LoVo (cell line): ENCODE results near the gene ENKUR.
A peak's percentile ranks its signal among the peaks of the same experiment; 100 is the strongest.
"Not testable (repeated sequence)": the region's sequence is repeated elsewhere in the genome, so short reads cannot be mapped to it uniquely, and the experiment has no call there.

Source experiments
- DNase-seq: peaks from one replicate; pipeline ENCODE4 v3.0.0-alpha.2; 2016; ENCODE audit warnings: low spot score

The ENKUR gene

DNA sequence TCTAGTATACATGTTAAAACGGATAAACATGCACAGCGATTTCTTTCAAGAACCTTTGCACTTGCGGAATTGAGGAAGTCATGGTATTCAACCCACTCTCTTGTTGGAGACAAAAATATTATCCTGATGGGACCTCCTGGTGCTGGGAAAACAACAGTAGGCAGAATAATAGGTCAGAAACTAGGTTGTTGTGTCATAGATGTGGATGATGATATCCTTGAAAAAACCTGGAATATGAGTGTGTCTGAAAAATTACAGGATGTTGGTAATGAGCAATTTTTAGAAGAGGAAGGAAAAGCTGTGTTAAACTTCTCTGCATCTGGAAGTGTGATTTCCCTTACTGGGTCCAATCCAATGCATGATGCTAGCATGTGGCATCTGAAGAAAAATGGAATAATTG lies 7.3 kb upstream of the ENKUR start:
- no peak for DNase-seq

DNA sequence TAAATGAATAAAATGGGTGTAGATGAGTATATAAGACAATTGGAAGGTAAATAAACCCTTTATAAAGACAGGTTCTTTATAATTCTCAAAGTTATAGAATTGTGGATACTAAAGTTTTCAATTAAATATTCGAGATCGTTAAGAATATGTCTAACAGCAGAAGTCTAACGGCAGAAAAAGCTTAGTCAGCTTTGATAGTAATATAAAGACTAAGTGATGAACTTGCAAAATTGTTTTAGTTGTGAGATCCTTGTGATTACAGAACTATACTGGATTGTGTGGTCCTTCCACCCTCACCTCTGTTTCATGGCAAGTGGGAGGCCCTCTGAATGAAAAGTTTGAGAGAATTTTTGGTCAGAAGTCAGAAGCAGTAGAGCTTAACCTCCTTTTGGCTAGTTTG lies 2.7 kb upstream of the ENKUR start:
- DNase-seq, result no peak

DNA sequence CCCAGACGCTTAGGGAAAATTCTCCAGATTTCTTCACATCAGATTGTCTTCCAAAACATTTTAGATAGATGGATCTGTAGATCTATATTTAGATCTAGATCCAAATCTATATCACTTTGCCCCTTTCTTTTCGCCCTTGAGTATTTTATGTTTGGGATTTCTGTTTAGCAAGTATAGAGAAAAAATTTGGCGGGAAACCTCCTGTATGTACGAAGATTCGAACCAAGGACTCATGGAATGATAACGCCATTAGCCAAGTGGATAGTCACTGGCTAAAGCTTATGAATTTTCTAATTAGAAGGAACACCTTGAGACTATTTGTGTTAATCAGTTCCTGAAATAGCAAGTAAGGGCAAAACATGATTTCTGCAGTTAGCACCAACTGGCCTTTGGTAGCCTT lies 1.7 kb upstream of the ENKUR start:
- DNase-seq, result no peak

DNA sequence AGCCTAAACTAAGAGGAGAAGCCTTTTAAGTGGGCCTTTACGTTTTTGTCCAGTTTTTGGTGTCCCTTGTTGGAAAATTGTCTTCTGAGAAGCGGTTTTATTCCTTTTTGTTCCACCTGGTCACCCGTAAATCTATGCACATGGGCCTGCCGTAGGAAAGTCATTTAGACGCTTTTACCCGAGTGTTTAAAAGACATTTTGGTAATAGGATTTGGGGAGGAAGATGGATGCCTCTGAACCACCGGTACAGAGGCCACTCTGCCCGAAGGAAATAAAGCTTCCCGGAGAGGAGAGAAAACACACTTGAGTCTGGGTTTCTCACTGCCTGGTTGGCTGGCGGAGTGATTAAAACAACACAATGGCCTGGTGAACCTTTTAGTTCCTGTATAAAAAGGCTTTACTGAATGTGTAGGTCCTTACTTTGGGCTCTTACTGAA lies 1.2 kb upstream of the ENKUR start:
- DNase-seq, result no peak

DNA sequence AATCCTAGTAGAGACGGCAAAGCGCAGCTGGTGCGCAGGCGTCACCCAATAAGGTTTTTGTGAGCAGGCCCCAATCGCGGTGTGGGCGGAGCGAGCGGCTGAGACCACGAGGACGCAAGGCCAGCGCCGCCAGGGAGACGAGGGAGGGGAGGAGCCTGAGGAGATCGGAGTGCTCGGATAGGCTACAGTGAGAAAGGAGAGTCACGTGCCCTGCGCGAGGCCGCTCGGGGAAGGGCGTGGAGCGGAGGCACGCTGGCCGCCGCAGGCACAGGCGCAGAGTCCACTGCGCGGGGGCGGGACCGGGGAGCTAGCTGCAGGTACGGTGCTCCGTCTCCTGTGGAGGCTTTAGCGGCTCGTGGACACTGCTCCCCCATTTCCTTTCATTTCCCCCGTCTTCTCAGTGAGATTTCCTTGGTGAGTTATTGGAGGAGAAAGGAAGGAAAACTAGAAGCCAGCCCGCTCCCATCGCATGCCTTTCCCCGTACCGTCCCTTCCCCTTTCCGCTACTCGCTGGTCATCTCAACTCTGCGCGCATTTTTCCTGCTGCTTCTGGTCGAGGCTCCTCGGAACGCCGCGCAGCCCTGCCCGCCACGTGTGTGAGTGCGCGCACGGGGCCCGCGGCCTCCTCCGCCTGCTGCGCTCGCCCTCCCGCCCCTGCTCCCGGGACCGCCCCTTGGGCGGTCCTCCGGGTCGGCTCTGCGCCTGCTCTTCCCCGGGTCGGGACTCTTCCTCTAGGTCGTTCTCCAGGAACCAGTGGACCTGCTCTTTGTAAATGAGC lies 607 bp upstream of the ENKUR start, which contains the start of gene THNSL1:
Gene THNSL1 (plus strand): TSS at position 237 of the 778 bp plus-strand sequence. CDS start 6,612 bp downstream, outside the sequence.
- DNase-seq, result peak; percentile 98

DNA sequence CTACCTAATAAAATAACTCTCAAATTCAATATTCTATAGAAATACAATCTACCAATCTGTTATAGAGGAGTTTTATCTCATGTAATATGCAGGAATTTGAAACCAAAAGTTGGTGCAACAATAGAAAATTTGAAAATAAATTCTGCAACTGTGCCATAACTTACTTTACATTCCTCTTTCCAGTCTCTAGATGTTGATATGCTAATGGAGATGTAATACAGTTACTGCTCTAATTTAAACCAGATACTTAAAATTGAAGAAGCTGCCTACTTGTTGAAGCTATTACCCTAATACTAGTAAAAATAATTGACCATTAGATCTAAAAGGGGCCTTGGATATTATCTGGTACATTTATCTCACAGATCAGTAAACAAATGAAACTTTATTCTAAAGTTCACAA lies 1.4 kb downstream of the ENKUR start:
- no peak for DNase-seq

DNA sequence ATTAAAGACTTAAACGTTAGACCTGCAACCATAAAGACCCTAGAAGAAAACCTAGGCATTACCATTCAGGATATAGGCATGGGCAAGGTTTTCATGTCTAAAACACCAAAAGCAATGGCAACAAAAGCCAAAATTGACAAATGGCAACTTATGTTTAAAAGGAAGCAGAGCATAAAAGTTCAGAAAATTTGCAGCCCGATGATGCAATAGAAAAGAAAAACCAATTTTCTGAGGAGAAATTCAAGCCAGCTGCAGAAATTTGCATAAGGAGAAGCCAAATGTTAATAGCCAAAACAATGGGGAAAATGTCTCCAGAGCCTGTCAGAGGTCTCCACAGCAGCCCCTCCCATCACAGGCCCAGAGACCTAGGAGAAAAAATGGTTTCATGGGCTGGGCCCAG lies 4.4 kb downstream of the ENKUR start:
- DNase-seq, result not testable (repeated sequence)

DNA sequence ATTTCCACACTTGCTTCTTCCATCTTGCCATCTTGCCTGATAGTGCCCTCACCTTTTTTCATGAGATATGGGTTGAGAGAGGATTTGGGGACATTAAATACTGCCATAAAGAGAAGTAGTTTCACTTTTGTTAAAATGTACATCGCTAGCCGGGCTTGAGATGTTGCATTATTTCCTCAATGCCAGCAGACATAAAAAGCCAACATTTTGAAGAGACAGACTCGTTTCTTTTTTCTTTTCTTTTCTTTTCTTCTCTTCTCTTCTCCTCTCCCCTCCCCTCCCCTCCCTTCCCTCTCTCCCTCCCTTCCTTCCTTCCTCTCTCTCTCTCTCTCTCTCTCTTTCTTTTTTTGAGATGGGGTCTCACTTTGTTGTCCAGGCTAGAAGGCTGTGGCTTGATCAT lies 17.9 kb downstream of the ENKUR start:
- no peak for DNase-seq

DNA sequence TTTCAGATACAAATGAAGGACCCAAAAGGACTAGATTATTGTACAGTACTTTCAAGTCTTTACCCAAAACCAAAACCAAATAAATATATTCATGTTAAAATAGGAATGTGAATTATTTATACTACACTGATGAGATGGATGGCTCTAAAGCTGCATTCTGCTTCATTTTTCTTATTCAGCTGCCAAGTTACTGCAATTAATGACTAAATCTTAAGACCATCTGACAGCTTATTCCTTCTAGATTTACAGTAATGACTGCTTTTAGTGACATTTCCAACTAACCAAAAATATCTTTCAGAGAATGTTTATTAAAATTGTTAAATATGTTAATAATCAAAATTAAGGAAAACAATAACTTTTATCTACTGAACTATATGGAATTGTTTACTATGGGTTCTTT lies 20.9 kb downstream of the ENKUR start:
- DNase-seq, result no peak

DNA sequence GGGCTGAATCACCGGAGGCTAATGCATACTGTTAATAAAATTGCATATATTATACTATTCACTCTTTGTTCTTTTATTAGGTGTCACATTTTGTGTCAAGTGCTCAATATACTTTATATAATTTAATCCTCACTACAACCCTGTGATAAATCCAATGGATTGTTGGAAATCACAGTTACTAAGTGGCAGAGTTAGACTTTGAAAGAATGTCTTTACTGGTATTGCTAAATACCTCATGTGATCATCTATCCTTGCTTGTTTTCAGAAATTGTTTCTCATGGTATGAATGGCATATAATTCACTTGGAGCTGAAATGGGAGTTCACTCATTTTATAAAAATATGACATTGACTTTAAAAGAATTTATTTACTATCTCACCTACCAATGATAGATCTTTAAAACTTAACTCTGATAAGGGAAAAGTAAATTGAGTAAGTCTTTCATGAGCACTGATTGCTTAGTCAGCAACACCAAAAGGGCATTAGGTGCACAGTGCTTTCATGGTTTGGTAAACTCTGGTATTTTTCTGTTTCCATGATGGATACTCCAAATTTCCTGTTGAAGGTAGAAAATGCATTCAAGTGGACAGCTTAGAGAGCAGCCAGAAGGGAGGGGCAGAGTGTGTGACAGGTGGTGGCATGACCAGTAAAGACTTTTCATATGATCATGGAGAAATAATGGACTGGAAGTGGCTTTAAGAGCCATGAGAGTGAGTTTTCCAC lies 22.6 kb downstream of the ENKUR start:
- DNase-seq, result no peak

DNA sequence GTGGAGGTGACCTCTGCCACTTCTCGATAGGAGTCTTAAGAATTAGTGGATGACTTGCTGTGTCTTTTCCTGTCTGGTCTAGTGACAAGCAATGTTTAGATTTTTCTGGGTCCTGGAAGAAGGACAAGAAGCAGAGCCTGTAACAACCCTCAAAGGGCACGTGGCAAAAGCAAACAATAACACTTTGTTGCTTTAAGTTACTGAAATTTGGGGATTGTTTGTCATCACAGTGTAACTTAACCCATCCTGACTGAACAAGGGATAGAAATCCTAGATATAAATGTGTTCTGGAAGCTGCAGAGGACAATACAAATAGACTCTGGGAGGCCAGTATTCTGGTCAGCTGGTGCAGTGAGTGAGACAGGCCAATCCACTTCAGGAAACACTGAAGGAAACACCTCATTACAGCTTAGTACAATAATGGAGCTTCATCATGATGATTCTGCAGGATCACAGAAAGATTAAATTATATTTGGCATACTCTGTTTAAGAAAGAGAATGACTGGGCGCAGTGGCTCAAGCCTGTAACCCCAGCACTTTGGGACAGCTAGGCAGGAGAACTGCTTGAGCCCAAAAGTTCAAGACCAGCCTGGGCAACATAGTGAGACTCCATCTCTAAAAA lies 23.3 kb downstream of the ENKUR start:
- no peak for DNase-seq

DNA sequence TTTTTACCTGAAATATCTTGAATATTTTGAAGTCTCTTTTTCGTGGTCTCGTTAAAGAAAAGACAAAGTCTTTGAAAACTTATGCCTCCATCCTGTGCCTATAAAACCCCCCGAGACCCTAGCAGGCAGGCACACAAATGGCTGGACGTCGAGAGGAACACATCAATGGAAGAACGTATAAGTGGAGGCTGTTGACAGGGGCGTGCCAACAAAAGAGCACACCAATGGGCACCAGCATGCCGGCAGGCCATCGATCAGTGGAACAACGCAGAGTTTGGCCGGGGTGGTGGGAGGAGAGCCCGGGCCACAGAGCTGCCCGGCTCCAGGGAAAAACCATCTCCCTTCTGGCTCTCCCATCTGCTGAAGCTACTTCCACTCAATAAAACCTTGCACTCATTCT lies 24.7 kb downstream of the ENKUR start:
- no peak for DNase-seq

DNA sequence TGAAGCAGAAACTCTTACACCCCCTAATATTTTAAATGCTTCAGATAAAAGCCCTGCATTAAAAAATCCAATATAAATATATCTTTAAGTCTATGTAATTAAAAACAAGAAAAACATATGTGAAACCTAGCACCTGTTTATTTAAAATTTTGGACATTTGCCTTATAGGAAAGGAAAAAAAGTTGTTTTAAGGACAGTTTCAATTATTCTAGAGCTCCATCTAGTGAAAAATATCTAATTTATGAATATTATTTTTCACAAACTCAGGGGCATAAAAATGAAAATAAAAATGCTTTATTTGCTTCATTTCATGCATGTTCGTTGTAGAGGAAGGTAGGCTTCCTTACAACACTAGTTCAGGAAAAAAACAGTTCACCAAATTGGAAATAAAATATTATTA lies 26.1 kb downstream of the ENKUR start:
- DNase-seq, result no peak

DNA sequence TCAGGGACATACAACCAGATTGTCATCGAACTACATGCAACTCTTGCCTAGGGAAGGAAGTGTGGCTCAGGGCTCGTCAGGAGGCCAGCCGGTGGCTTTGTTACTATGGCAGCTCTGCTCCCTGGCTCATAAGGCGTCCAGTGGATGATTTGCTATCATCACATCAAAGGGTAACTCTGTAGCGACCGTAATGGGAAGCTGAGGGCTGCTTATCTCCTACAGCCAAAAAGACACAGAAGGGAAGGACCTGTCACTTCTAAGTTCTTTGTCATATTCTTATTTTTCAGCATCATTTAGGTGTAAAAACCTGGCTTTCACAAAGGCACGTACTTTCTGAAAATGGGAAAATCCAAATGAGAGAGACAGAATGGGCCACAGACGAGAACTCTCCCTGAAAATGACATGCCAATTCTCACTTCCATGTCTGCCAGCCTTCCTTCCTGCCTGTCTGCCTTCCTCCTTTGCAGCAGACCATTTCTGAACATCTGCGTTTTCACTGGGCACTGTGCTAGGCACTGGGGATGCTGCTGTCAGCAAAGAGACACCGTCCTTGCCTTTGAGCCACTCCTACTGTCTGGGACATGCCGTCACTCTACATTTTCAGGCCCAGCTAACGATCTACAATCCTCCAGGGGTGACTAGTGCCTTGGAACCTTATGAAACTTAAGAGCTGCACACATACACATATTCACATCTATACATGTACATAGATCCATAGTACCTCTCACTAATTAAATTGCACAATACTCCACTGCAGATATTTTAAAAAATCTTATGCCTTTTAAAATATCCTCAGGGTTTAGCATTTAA lies 26.9 kb downstream of the ENKUR start:
- no peak for DNase-seq

DNA sequence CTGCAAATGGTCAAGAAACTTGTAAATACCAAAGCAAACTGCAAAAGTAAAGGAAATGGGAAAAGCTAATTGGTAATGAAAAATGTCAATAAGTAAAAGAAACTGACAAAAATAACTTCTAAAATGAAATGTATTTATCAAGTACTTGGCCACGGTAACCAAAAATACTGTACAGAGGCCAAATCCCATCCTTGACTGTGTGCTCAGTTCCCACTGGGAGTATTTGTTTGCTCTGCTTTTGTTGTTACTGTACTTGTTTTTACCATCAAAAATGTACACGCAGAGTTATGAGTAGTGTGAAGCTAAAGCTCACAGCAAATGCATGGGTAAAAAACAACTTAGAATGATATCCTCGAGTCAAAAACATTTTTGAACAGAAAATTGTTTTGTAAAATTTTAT lies 31.1 kb downstream of the ENKUR start:
- no peak for DNase-seq

DNA sequence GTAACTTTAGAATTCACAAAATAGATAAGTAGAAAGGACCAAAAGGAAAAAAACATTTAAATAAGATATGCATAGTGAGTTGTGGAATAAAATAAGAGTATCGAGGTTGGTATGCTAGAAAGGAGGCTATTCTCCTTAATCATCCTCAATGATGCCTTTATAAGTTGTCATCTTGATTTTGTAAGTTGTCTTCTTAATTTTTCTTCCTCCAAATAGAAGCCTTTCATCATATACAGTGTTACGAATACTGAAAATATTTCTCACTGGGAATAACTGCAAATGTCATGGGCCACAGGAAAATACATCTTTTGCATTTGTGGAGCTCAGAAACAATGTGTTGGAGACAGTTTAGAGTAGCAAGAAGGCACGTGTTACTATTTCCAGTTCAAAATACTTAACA lies 32.0 kb downstream of the ENKUR start:
- DNase-seq, result no peak

DNA sequence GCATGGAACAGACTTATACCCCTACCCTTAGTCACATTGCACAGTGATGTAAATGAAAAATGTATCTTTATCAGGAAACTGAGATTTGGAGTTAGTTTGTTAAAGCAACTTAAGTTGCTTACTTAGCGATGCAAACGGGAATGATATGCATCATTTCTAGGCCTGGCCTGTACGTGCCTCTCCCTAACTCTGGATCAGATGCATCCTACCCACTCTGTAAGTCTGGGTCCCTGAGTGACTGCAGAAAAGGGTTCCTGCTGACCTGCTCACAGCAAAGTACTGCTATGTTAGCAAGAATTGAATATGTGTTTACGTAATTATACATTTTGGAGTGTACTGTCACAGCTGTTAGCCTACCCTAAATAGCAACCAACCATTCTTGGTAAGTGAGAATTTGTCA lies 32.8 kb downstream of the ENKUR start:
- DNase-seq, result no peak

DNA sequence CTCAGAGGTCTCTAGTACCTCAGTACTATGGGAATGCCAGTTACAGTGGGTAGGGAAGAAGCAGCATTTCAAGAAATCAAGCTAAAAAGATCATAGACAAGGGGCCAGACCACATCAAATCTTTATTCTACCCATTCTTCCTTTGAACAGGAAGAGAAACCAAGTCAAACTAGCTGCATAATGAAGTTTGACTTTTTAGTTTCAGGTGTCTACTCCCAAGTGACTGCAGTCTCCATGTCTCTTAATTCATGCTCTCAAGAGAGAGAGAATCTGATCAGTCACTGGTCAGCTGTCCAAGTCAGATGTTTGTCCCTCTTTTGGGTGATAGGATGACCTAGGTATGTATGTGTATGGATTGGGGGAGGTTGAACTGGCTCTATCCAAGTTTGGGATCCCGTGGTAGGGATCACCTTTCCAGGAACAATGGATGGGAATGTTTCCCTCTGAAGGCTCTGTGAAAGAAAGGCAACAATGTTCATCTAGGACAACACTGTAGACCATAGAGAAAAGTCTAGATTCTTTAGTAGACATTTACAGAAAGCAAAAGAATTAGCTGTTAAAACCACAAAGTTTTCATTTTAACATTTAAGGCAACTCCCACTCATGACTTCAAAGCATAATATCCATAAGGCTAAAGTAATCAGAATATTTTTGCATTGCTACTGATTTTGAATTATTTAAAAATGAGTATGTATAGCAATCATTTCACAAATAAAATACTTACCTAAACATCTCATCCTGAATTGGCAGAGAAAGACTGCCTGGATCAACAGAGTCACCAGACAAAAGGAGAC lies 33.4 kb downstream of the ENKUR start:
- DNase-seq, result no peak

DNA sequence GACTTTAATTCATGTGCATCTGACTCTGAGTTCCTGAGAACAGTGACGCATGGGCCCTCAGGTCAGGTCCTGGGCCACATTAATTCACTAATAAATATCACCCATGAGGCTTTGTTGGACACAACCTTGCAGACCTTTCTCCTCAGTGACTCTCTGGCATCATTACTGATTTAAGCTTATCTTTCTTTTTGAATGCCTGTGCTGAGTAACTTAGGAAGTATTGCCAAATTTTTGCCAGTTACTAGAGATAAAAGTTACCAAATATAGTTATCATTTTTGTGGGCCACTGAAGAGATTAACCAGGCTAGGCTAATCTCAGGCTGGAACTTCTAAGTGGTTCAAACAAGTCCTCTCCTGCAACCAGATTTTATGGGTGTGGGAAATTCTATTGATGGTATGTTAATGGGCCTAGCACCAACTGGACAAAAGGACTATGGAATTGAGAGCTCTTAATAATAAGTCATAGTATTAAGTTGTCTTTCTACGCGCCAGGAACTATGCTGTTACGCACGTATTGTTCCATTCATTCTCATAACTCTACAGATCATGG lies 34.7 kb downstream of the ENKUR start:
- DNase-seq, result no peak

DNA sequence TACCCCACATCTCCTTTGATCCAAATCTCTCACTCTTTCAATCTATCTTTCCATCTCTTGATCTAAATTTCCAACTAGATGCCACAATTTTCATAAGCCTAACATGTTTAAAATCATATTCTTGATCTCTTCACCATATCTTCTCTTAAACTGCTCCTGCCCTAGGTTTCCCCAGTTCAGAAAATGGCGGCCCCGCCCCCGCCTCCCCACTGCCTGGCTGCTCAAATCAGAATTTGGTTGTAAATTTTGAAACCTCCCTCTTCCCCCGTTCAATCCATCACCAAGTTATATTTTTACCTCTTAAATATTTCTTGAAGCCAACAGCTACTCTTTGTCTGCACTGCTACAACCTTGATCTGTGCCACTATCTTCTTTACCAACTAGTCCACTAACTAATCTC lies 36.3 kb downstream of the ENKUR start:
- DNase-seq, result no peak

DNA sequence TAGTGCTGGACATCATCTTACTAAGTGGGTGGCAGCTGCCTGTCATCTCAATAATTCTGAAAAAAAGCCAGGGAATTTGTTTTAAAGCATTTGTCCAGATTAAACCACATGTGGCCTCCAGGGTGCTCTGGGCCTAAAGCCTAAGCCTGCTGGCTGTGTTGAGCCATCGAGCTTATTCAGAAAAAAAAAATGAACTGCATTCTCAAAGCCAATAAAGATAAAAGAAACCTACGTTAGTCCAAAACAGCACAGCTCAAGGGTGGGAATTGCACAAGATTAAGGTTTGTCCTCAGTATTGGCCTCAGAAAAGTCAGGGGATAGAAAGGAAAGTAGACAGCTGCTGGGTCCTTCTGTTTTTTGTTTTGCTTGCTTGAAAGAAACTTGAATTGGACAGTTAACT lies 41.0 kb downstream of the ENKUR start:
- no peak for DNase-seq
